Neural cell (in vitro differentiated cells): ENCODE measurements around the gene PTPRN2. TPM values are rescaled to one million over a fixed set of nuclear protein-coding genes. Genes with fewer than 3 reads are reported as not detected.

Experiments used
- H2AFZ ChIP-seq: fragments of 200-600, 300-800 bp; sonication (generic), shearing (Covaris generic); 2 replicates; pipeline ENCODE4 v1.6.0; 2014; ENCODE audit warnings: low read depth, mild to moderate bottlenecking, antibody characterized with exemption, low read length, moderate library complexity
- H3F3A ChIP-seq: fragments of 200-600 bp; shearing (Covaris generic); 2 replicates; pipeline ENCODE4 v1.6.1; 2016; ENCODE audit warnings: mild to moderate bottlenecking, moderate library complexity, mixed read lengths, antibody characterized with exemption, low read length; ENCODE audit not compliant: insufficient read depth, poor library complexity, severe bottlenecking
- H3K27ac ChIP-seq: fragments of 200-600, 300-800 bp; sonication (generic), shearing (Covaris generic); 2 replicates; pipeline ENCODE4 v1.5.1; 2014; ENCODE audit warnings: mild to moderate bottlenecking, low read length, moderate library complexity
- H3K27me3 ChIP-seq: fragments of 300-800, 200-600 bp; sonication (generic), shearing (Covaris generic); 2 replicates; pipeline ENCODE4 v1.6.0; 2014; ENCODE audit warnings: mild to moderate bottlenecking, low read depth, low read length, moderate library complexity; ENCODE audit not compliant: insufficient read depth
- H3K36me3 ChIP-seq: fragments of 300-800, 200-600 bp; sonication (generic), shearing (Covaris generic); 2 replicates; pipeline ENCODE4 v1.5.1; 2014; ENCODE audit warnings: mild to moderate bottlenecking, antibody characterized with exemption, low read length, moderate library complexity; ENCODE audit not compliant: insufficient read depth
- H3K4me2 ChIP-seq: fragments of 300-800, 200-600 bp; sonication (generic), shearing (Covaris generic); 2 replicates; pipeline ENCODE4 v1.6.0; 2014; ENCODE audit warnings: mild to moderate bottlenecking, low read length
- H3K4me3 ChIP-seq: fragments of 300-800, 200-600 bp; sonication (generic), shearing (Covaris generic); 2 replicates; pipeline ENCODE4 v1.5.1; 2014; ENCODE audit warnings: mild to moderate bottlenecking, low read length, moderate library complexity
- H3K79me2 ChIP-seq: fragments of 200-600 bp; shearing (Covaris generic); replicated peaks from 2 replicates; pipeline ENCODE4 v1.6.0; 2014; ENCODE audit warnings: mild to moderate bottlenecking, low read length, moderate library complexity; ENCODE audit not compliant: insufficient read depth
- H3K9ac ChIP-seq: fragments of 300-800, 200-600 bp; sonication (generic), shearing (Covaris generic); 2 replicates; pipeline ENCODE4 v1.6.1; 2016; ENCODE audit warnings: mild to moderate bottlenecking, low read length, mixed read lengths
- H3K9me2 ChIP-seq: fragments of 200-600 bp; shearing (Covaris generic); 2 replicates; pipeline ENCODE4 v1.6.1; 2016; ENCODE audit warnings: mild to moderate bottlenecking, low read length, mixed read lengths; ENCODE audit not compliant: insufficient read depth
- H3K9me3 ChIP-seq: fragments of 200-600, 300-800 bp; sonication (generic), shearing (Covaris generic); 2 replicates; pipeline ENCODE4 v1.6.1; 2016; ENCODE audit warnings: mild to moderate bottlenecking, mixed run types, low read length, moderate library complexity, mixed read lengths
- H4K20me1 ChIP-seq: fragments of 200-600 bp; shearing (Covaris generic); 2 replicates; pipeline ENCODE4 v1.6.1; 2016; ENCODE audit warnings: mild to moderate bottlenecking, mixed run types; ENCODE audit not compliant: insufficient read depth
- CTCF ChIP-seq: fragments of 450-650 bp; IDR thresholded peaks from 2 replicates; pipeline ENCODE4 v1.5.1; 2014; ENCODE audit warnings: antibody characterized with exemption, mild to moderate bottlenecking, moderate library complexity; ENCODE audit not compliant: poor library complexity, severe bottlenecking
- EP300 ChIP-seq: fragments of 450-650 bp; conservative IDR thresholded peaks from 2 replicates; pipeline ENCODE4 v1.6.1; 2014; ENCODE audit warnings: antibody characterized with exemption, mild to moderate bottlenecking, moderate library complexity; ENCODE audit not compliant: poor library complexity, severe bottlenecking
- EZH2 ChIP-seq: fragments of 200-600, 300-800 bp; shearing (Covaris generic), sonication (generic); IDR thresholded peaks from 2 replicates; pipeline ENCODE4 v1.6.1; 2014; ENCODE audit warnings: antibody characterized with exemption, low read length, borderline replicate concordance, mild to moderate bottlenecking; ENCODE audit not compliant: insufficient read depth, poor library complexity, severe bottlenecking
- MXI1 ChIP-seq: fragments of 450-650 bp; conservative IDR thresholded peaks from 2 replicates; pipeline ENCODE4 v1.6.1; 2014; ENCODE audit warnings: antibody characterized with exemption, mild to moderate bottlenecking; ENCODE audit not compliant: poor library complexity, severe bottlenecking
- POLR2AphosphoS5 ChIP-seq: IDR thresholded peaks from 2 replicates; pipeline ENCODE4 v1.6.1; 2012
- RAD21 ChIP-seq: fragments of 450-650 bp; conservative IDR thresholded peaks from 2 replicates; pipeline ENCODE4 v1.6.1; 2014; ENCODE audit warnings: antibody characterized with exemption, mild to moderate bottlenecking, moderate library complexity
- REST ChIP-seq: IDR thresholded peaks from 2 replicates; pipeline ENCODE4 v1.6.1; 2012; ENCODE audit warnings: borderline replicate concordance
- SMC3 ChIP-seq: fragments of 450-650 bp; conservative IDR thresholded peaks from 2 replicates; pipeline ENCODE4 v1.6.1; 2014; ENCODE audit warnings: antibody characterized with exemption, mild to moderate bottlenecking, moderate library complexity; ENCODE audit not compliant: poor library complexity
- TAF1 ChIP-seq: IDR thresholded peaks from 2 replicates; pipeline ENCODE4 v1.6.1; 2012; ENCODE audit warnings: low read depth
- polyA plus RNA-seq: library from polyadenylated mRNA; depleted of rRNA; stranded (reverse); fragments of >200 nt; gene quantifications from 2 replicates; pipeline ENCODE4 v1.2.3, GENCODE V29; 2014

The PTPRN2 gene
- polyA plus RNA-seq, 1 donor from 2014 or later, result 31.0 TPM

- Histone ChIP-seq H3K27me3 (no peaks in the 10 kb centered on the region), H4K20me1 (no peaks in the 10 kb centered on the region), H3K4me3 (no peak overlapping the region), H3K4me2 (no peak overlapping the region), H3K27ac (no peak overlapping the region), H2AFZ (no peak overlapping the region), H3K36me3 (peaks cover 4% of the 10 kb centered on the region), H3K9me3 (peaks cover 5% of the 10 kb centered on the region), H3K79me2 (no peaks in the 10 kb centered on the region), H3K9ac (no peak overlapping the region), H3F3A (no peaks in the 10 kb centered on the region), H3K9me2 (no peaks in the 10 kb centered on the region)
- TF ChIP-seq TAF1, result no peak
- TF ChIP-seq CTCF, result no peak
Observed at GRCh38 chr7:158085741-158086695, 501.6 kb downstream of the PTPRN2 start.

- Histone ChIP-seq H3K9ac (no peak overlapping the region), H3K4me3 (no peak overlapping the region), H3K27ac (no peak overlapping the region), H4K20me1 (no peaks in the 10 kb centered on the region), H3K27me3 (no peaks in the 10 kb centered on the region), H2AFZ (no peak overlapping the region), H3K36me3 (peaks cover 6% of the 10 kb centered on the region), H3K4me2 (no peak overlapping the region), H3K9me2 (no peaks in the 10 kb centered on the region), H3K79me2 (no peaks in the 10 kb centered on the region), H3F3A (no peaks in the 10 kb centered on the region), H3K9me3 (peaks cover 5% of the 10 kb centered on the region)
- TF ChIP-seq POLR2AphosphoS5, result no peak
- TF ChIP-seq RAD21, result no peak
- TF ChIP-seq TAF1, result no peak
- no peak for TF ChIP-seq SMC3
- no peak for TF ChIP-seq REST
- TF ChIP-seq CTCF, result no peak
- no peak for TF ChIP-seq MXI1
- TF ChIP-seq EP300, result no peak
- no peak for TF ChIP-seq EZH2
Observed at GRCh38 chr7:158084555-158084954, 503.1 kb downstream of the PTPRN2 start.
